DND-41 (cell line): ENCODE results near the gene CST11.
"Not testable (repeated sequence)": the region's sequence is repeated elsewhere in the genome, so short reads cannot be mapped to it uniquely, and the experiment has no call there.

ENCODE experiments used
- CTCF ChIP-seq: IDR thresholded peaks from 2 replicates; pipeline ENCODE4 v1.5.1; 2012; ENCODE audit warnings: borderline replicate concordance, low read length, moderate library complexity, mild to moderate bottlenecking; ENCODE audit not compliant: poor library complexity, severe bottlenecking; ENCODE audit errors: extremely low read depth
- EZH2 ChIP-seq: IDR thresholded peaks from 3 replicates; pipeline ENCODE4 v1.6.1; 2012; ENCODE audit warnings: borderline replicate concordance, low read depth, mild to moderate bottlenecking, moderate library complexity, low read length, inconsistent platforms; ENCODE audit not compliant: severe bottlenecking

- not testable (repeated sequence) for TF ChIP-seq CTCF, EZH2
Observed at GRCh38 chr20:23472306-23472705, 19.6 kb upstream of the CST11 start.
